ENCODE measurements around the gene CNTNAP2. TPM values are rescaled to one million over a fixed set of nuclear protein-coding genes. Genes with fewer than 3 reads are reported as not detected.

The CNTNAP2 gene
- total and polyA plus RNA-seq, 2 of the 8 experiments (the other 6 are each of a cell fraction or from before 2014, with no cell fraction given) = 27.9 to 71.0 TPM

DNA sequence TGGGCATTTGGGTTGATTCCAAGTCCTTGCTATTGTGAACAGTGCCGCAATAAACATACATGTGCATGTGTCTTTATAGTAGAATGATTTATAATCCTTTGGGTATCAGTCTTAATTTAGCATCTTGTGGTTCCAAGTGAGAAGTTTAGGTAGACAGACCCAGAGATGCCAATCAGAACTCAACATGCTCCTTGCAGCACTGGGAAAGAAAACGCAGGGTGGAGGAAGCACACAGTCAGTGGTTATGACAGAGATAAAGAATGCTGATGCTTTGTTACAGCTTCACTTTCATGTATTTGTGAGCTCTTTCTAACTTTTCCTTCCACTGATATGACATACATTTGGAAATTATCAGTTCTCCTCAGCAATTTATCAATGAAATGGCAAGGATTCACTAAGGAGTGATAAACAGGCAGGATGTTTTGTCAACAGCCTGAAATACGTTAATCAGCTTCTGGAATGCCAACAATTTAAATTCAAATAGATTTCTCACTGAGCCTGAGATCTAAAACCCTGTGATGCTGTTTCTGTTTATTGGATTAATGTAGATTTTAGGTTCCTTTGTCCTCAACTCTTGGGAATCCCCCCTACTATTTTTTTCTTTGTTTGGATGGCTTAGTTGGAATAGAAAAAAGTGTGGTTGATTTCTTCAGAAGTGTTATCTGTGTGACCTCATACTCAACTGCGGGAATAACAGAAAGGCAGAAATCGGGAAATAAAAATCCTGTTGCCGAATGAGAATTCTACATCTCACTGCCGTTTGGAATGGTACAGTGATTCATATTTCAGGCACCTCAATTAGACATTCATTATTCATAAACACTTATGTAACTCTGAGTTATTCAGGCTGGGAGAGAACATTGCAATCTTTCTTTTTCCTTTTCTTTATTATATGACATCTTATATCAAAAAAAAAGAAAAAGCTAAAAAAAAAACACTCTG, 675.0 kb downstream of the CNTNAP2 start:
- no peak overlapping the region for H3K14ac ChIP-seq (ENCODE audit: insufficient read length)
- H3K4ac ChIP-seq (replicated peaks; ENCODE audit: insufficient read length, low read depth, low read length) = peak overlapping the region; percentile 57
- H3K23me2 ChIP-seq (ENCODE audit: low read depth, low read length) = no peaks in the 10 kb centered on the region; the same call in 1 of the 2 replicates
- H4K8ac ChIP-seq (ENCODE audit: extremely low read depth, insufficient read depth, low read length) = no peak overlapping the region
- peak overlapping the region; percentile 91 for H2BK12ac ChIP-seq (ENCODE audit: low read depth, low read length)
- peaks cover 5 to 11% of the 10 kb centered on the region in 2 experiments for H3K9me3 ChIP-seq (ENCODE audit: insufficient read depth in 2 of 2, low read depth in 1 of 2, low read length in 1 of 2)
- no peak overlapping the region for H3K23ac ChIP-seq (ENCODE audit: insufficient read length)
- peak overlapping the region; percentile 91 for H4K5ac ChIP-seq (ENCODE audit: insufficient read length, low read depth, low read length)
- H3K27ac ChIP-seq (ENCODE audit: low read depth, low read length) = peak overlapping the region; percentile 73
- no peaks in the 10 kb centered on the region for H4K20me1 ChIP-seq (replicated peaks in 1 of 2; ENCODE audit: control insufficient read depth in 1 of 2, insufficient read depth in 2 of 2, low read length in 2 of 2)
- H4K91ac ChIP-seq (replicated peaks; ENCODE audit: insufficient read length, low read length) = peak overlapping the region; percentile 61
- ChIA-PET POLR2A (ENCODE audit: partially characterized antibody) (interaction anchor here (1.1 kb wide), 1 partner anchor 10 kb away, joined by 3 read pairs; no protein-coding TSS in a partner anchor), CTCF (ENCODE audit: partially characterized antibody) (interaction anchor here (0.9 kb wide), 1 partner anchor 19 kb away, joined by 3 read pairs; no protein-coding TSS in a partner anchor)
- peaks cover 2 to 8% (median 5%) of the 10 kb centered on the region in 4 experiments; a peak in 6 of 7 replicates for H3K4me1 ChIP-seq (replicated peaks in 1 of 4; ENCODE audit: control insufficient read depth in 3 of 4, insufficient read depth in 4 of 4, low read length in 3 of 4)
- FAIRE-seq (peak; percentile 52), DNase-seq (ENCODE audit: low read depth in 1 of 2, low spot score in 2 of 2) (no peak)
- H3K18ac ChIP-seq (ENCODE audit: extremely low read depth, low read length) = no peak overlapping the region
- no peak overlapping the region for H2BK15ac ChIP-seq (ENCODE audit: low read length)
- peak overlapping the region; percentile 76 for H2BK5ac ChIP-seq (ENCODE audit: low read depth, low read length)
- H3K56ac ChIP-seq (replicated peaks; ENCODE audit: insufficient read length, low read depth, low read length) = no peak overlapping the region
- H3K36me3 ChIP-seq (ENCODE audit: control insufficient read depth in 2 of 4, insufficient read depth in 4 of 4, low read length in 3 of 4) = peaks cover 0 to 3% (median 0%) of the 10 kb centered on the region in 4 experiments; a peak in 1 of 8 replicates
- no peak overlapping the region for H2AFZ ChIP-seq (ENCODE audit: low read length)
- H2BK20ac ChIP-seq (ENCODE audit: low read length) = 0 out of 2 replicates have a peak overlapping the region, but pooled peaks have one; percentile 28
- peak overlapping the region; percentile 86 for H2BK120ac ChIP-seq (replicated peaks; ENCODE audit: low read depth, low read length)
- 34% methylated on average over 7 of the region's 7 CpGs; no CpG with 5 or more reads in 1 of the 2 experiments for WGBS, 2 experiments (ENCODE audit: extremely low coverage in 1 of 2, insufficient coverage in 1 of 2, insufficient read length in 1 of 2, insufficient replicate concordance in 2 of 2, low coverage in 1 of 2, low lambda C conversion rate in 2 of 2, missing lambda C conversion rate in 1 of 2)
- H3K27me3 ChIP-seq (replicated peaks in 1 of 4; ENCODE audit: control insufficient read depth in 3 of 4, extremely low read depth in 1 of 4, insufficient read depth in 3 of 4, low read length in 3 of 4) = no peaks in the 10 kb centered on the region
- H3K4me3 ChIP-seq (ENCODE audit: extremely low read depth in 1 of 4, insufficient read depth in 2 of 4, low read depth in 3 of 4, low read length in 4 of 4) = peak overlapping the region in 1 of 4 experiments; percentile 37; a peak in 1 of 8 replicates
- no peak overlapping the region; the same call in 1 of the 2 replicates for H2AK5ac ChIP-seq (ENCODE audit: low read depth, low read length)
- H3K79me1 ChIP-seq (ENCODE audit: low read depth, low read length) = no peaks in the 10 kb centered on the region
- H3K9ac ChIP-seq (replicated peaks in 1 of 4; ENCODE audit: extremely low read depth in 1 of 4, low read depth in 3 of 4, low read length in 3 of 4) = no peak overlapping the region; a peak in 1 of 7 replicates
- H3K79me2 ChIP-seq (ENCODE audit: control insufficient read depth in 1 of 2, insufficient read depth in 2 of 2, low read length in 2 of 2) = no peaks in the 10 kb centered on the region
- peak overlapping the region; percentile 12 to 53; a peak in 3 of 4 replicates for H3K4me2 ChIP-seq (ENCODE audit: insufficient read depth in 1 of 2, low read depth in 2 of 2, low read length in 2 of 2)
- TF ChIP-seq EGR1 (IDR thresholded peaks at IDR 0.05; ENCODE audit: borderline replicate concordance, low read depth, low read length) (no peak), POLR2AphosphoS5 (IDR thresholded peaks at IDR 0.05; ENCODE audit: low read depth, low read length) (no peak), SUZ12 (IDR thresholded peaks at IDR 0.05; ENCODE audit: low read length) (no peak), POLR2A (IDR thresholded peaks at IDR 0.05; ENCODE audit: control extremely low read depth in 1 of 2, low read depth in 2 of 2, low read length in 2 of 2) (no peak), CREB1 (IDR thresholded peaks at IDR 0.05) (peak; percentile 36; the same call in 1 of the 2 replicates), HDAC2 (IDR thresholded peaks at IDR 0.05; ENCODE audit: borderline replicate concordance in 1 of 2, low read depth in 2 of 2, low read length in 2 of 2) (peak in 1 of 2 experiments; percentile 47; a peak in 1 of 4 replicates), CHD1 (IDR thresholded peaks at IDR 0.05; ENCODE audit: low read depth, low read length) (no peak), EP300 (IDR thresholded peaks at IDR 0.05; ENCODE audit: borderline replicate concordance in 1 of 2, low read depth in 2 of 2, low read length in 2 of 2) (peak in 1 of 2 experiments; percentile 88; a peak in 1 of 3 replicates), SP1 (IDR thresholded peaks at IDR 0.05; ENCODE audit: low read depth, low read length) (peak; percentile 77), CTBP2 (IDR thresholded peaks at IDR 0.05; ENCODE audit: borderline replicate concordance, insufficient read depth, insufficient read length, low read length) (no peak), JUND (IDR thresholded peaks at IDR 0.05; ENCODE audit: low read length) (peak; percentile 3; the same call in 1 of the 2 replicates)
